ENCODE measurements around the gene ADAMTS12.

DNA sequence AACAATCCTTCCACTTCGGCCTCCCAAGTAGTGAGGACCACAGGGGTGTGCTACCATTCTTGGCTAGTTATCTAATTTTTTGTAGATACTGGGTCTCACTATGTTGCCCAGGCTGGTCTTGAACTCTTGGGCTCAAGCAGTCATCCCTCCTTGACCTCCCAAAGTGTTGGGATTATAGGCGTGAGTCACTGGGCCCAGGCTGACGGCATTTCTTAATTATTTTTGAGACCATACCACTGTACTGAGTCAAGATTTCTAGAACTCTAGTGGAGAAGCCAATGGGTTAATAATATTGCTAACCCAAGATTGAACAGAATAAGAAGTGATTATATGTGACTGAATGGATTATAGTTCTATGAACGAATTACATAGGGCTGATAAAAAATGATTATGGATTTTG, 384.4 kb downstream of the ADAMTS12 start:
- TF ChIP-seq, protein P1, sequence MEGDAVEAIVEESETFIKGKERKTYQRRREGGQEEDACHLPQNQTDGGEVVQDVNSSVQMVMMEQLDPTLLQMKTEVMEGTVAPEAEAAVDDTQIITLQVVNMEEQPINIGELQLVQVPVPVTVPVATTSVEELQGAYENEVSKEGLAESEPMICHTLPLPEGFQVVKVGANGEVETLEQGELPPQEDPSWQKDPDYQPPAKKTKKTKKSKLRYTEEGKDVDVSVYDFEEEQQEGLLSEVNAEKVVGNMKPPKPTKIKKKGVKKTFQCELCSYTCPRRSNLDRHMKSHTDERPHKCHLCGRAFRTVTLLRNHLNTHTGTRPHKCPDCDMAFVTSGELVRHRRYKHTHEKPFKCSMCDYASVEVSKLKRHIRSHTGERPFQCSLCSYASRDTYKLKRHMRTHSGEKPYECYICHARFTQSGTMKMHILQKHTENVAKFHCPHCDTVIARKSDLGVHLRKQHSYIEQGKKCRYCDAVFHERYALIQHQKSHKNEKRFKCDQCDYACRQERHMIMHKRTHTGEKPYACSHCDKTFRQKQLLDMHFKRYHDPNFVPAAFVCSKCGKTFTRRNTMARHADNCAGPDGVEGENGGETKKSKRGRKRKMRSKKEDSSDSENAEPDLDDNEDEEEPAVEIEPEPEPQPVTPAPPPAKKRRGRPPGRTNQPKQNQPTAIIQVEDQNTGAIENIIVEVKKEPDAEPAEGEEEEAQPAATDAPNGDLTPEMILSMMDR (IDR thresholded peaks at IDR 0.05 in 4 of 5, conservative IDR thresholded peaks at IDR 0.05 in 1 of 5) = no peak
- TF ChIP-seq POLR2A (IDR thresholded peaks at IDR 0.05) = no peak
